Stimulated activated CD4-positive, alpha-beta T cell treated with anti-CD3 and anti-CD28 coated beads, TNF-alpha, amount 100 ng/mL, for 4 hours (primary cell): ENCODE measurements around the gene PHF14.
A peak's percentile ranks its signal among the peaks of the same experiment; 100 is the strongest.
"Not testable (repeated sequence)": the region's sequence is repeated elsewhere in the genome, so short reads cannot be mapped to it uniquely, and the experiment has no call there.

ENCODE experiments used
- DNase-seq, 3 experiments: peaks; one replicate each; pipeline ENCODE4 v3.0.0-alpha.2; 2020; ENCODE audit warnings: low read depth in 3 of 3

PHF14 gene

DNA sequence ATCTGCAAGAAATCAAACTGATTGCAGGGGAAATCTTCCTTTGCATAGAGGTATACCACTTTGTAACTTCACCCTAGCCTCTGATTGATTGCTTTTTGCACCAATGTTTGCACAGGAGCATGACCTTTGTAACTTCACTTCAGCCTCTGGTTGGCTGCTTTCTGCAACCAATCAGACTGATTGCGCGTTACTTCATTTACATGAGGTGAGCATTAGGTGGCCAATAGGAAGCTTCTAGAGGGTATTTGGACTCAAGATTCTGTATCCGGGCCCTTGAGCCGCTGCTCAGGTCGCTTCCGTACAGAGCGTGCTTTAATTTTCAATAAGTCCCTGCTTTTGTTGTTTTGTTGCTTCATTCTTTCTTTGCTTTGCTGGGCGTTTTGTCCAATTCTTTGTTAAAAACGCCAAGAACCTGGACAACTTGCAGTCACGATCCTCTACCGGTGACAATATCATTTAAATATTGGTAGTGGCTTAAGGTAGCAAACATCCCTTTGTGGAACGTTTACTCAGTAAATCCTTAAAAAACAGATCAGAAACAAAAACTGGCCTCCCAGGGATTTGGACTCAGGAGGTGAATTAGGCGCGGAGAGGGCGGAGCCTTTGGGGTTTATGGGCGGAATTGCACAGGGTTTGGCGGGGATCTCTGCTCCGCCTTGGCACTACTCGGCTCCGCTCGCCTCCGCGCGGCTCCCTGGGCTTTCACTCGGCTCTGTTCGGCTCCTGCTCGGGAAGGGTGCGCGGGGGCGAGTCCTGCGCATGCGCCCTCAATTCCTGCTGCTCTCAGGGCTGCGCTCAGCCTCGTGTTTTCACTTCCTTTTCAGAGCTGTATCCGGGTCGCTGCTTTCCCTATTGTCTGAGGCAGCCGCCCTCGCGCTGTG is at the start of gene PHF14:
Gene PHF14 (plus strand): TSS at position 812 of the 881 bp plus-strand sequence. CDS start 452 bp downstream, outside the sequence.
- peak; percentile 87 to 93 (median 92) for DNase-seq

GRCh38 chr7:10924370-10924769 is 49.3 kb upstream of the PHF14 start:
- no peak for DNase-seq

DNA sequence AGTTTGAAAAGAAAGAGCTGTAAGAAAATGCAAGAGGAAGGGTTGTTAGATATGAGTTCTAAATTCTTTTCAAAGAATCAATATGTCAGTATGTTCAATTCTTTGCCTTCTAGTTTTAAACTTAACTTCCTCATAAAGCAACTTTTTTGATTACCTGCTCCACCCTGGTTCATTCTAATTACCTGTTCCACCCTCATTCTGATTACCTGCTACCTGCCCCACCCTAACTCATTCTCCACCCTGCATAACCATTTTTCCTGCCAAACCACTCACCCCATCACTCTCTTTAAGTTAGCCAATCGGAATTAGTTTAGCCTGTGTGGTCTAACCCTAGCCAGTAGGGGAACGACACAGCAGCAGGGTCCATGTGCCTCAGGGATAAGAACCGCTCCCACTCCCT is 45.5 kb upstream of the PHF14 start:
- not testable (repeated sequence) for DNase-seq

DNA sequence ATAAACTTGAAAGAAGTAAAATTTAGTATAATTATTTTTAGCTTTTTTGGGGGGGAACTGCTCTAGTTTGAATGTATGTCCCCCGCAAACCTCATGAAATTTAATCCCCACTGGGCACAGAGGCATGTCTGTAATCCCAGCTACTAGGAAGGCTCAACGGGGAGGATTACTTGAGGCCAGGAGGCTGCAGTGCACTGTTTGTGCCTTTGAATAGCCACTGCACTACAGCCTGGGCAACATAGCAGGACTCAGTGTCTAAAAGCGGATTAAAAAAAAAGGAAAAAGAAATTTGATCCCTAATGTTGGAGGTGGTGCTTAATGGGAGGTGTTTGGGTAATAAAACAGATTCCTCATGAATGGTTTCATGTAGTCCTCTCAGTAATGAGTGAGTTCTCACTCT is 43.1 kb upstream of the PHF14 start:
- no peak for DNase-seq

DNA sequence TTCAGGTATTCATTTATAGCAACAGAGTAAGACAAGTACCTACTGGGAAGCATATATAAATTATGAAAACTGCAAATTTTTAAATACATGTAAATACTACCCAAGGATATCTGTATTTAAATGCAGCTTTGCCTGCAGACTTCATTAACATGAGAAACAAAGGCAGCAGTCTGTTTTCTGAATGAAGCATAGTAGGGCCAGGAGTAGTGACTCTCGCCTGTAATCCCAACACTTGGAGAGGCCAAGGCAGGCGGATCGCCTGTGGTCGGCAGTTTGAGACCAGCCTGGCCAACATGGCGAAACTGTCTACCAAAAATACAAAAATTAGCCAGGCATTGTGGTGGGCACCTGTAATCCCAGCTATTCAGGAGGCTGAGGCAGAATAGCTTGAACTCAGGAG is 42.5 kb upstream of the PHF14 start:
- no peak for DNase-seq

GRCh38 chr7:10934292-10934691 is 39.4 kb upstream of the PHF14 start:
- no peak for DNase-seq

DNA sequence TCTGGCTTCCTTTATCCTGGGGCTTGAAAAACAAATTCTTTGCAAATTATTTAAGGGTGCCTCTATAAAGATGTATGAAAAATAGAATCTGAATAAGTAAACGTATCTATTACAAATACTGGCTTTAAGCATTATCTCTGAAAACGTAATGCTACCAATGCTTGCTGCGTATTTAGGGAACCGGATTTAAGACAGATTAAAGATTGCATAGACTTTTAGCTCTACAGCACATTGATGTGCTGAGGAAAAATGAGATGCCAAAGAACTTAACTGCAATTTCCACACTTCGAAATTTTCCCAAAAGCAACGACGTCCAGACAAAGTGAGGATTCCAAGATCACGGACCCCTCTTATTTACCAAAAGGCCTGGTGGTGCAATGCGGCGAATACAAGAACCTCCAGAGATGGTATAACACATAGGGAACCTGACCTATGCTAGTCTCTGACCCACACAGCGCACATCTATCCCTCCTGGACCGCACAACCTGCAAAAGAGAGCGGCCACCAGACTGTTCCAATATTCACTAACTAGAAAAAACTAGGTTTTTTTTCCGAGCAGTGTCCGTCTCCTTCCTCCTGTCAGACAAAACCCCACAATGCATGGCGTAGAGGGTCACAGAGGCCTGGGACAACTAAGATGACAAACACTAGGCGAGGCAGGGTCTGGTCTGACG is 34.3 kb upstream of the PHF14 start:
- DNase-seq = no peak

DNA sequence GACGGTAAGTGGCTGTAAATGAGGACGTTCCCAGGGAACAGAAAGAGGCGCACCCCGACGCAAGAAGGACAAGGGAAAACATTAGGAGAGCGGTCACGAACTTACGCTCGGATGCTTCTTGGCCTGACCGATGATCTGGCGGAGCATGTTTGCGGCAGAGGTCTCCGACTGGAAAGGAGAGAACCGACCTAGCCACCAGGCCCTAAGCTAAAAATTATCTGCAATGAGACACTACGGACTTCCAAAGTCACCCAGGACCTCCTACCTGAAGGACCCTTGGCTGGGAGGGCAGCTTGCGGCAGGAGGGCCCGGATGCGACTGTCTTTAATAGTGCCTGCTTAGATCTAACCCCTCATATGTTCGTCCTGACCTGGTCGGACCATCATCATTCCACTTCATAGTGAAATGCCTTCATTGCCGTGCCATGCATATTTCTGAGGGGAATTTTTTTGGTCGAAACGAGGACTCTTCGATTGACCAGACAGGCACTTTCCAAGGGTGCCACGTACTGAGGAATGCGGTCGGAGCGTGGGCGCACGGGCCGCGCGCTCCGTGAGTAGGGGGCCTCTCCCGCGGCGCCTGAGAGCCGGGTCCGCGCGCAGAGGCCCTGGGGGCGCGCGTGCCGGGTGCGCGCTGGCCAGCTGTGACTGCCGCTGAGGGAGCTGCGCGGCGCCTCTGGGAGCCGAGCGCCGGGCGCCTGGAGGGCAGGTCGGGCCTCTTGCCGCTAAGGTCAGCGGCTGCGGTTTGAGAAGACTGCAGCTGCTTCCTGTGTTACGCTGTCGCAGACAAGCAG is 33.6 kb upstream of the PHF14 start:
- DNase-seq = peak; percentile 73 to 80 (median 74)

DNA sequence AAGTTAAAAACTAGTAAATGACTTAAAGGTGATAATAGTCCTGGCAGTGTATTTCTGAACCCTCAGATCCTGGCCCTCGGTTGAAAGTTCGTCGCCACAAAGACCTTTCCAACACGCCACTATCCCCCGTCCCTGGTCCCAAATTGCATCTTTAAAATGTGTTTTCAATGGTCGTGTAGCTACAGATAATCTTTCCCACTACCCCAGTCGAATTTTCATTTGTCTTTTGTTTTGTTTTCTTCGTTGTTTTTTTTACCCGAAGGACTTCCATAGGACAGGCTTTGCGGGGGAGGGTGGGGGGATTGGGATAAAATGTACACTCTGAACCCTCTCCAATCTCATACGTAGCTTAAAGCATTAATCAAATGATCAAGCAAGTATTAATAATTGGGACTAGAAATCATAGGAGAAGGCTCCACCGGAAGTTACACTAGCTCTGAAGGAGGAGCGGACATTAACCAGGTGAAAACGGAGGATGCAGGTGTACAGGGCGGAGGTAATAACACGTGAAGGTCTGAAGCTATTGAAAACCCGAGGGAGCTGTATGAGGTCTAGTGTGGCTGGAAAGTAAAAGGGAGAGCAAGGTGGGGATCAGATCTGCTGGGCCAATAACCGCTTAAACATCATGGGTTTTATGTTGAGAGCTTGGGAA is 32.8 kb upstream of the PHF14 start:
- DNase-seq = peak in 1 of 3 experiments; percentile 3

GRCh38 chr7:10950494-10950893 is 23.2 kb upstream of the PHF14 start:
- no peak for DNase-seq

DNA sequence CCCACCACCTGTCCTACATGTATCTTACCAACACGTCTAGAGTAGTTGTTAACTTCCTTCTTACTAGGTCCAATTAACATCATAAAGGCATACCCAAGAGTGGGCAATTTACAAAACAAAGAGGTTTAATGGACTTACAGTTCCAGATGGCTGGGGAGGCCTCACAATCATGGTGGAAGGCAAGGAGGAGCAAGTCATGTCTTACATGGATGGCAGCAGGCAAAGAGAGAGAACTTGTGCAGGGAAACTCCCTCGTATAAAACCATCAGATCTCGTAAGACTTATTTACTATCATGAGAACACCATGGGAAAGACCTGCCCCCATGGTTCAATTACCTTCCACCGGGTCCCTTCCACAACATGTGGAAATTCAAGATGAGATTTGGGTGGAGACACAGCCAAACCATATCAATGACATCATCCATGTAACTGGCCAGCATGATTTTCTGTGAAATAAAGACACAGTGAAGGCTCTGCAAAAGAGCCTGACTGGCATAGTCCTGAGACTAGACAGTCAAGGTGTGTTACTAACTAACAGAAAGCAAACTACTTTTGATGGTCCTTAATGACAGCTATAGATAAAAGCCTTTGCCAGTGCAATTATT is 22.6 kb upstream of the PHF14 start:
- DNase-seq = not testable (repeated sequence)

DNA sequence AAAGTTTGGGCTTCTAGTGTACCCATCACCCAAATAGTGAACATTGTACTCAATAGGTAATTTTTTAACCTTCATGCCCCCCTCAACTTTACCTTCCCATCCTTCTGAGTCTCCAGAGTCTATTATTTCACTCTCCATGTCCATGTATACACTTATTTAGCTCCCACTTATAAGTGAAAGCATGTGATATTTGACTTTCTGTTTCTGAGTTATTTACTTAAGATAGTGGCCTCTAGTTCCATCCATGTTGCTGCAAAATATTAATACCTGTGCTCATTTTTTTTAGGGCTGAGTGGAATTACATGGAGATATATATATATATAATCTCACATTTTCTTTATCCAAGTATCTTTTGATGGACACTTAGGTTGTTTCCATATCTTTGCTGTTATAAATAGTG is 21.1 kb upstream of the PHF14 start:
- no peak for DNase-seq

DNA sequence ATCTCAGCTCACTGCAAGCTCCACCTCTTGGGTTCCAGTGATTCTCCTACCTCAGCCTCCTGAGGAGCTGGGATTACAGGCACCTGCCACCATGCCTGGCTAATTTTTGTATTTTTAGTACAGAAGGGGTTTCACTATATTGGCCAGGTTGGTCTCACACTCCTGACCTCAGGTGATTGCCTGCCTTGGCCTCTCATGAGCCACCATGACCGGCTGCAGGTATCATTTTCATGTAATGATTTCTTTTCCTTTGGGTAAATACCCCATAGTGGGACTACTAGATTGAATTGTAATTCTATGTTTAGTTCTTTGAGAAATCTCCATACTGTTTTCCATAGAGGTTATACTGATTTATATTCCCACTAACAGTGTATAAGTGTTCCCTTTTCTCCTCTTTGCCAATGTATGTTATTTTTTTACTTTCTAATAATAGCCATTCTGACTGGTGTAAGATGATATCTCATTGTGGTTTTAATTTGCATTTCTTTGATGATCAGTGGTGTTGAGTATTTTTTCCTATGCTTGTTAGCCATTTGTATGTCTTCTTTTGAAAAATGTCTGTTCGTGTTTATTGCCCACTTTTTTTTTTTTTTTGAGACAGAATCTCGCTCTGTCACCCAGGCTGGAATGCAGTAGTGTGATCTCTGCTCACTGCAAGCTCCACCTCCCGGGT is 20.5 kb upstream of the PHF14 start:
- not testable (repeated sequence) for DNase-seq

DNA sequence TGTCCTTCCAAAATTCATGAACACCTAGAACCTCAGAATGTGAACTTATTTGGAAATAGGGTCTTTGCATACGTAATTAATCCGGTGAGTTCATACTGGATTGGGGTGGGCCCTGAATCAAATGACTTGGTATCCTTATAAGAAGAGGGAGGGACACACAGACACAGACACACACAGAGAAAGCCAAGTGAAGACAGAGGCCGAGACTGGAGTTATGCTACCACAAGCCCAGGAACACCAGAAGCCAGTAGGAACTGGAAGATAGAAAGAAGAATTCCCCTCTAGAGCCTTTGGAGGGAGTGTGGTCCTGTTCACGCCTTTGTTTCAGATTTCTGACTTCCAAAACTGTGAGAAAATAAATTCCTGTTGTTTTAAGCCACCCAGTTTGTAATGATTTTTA is 17.1 kb upstream of the PHF14 start:
- no peak for DNase-seq

GRCh38 chr7:10960242-10960641 is 13.4 kb upstream of the PHF14 start:
- not testable (repeated sequence) for DNase-seq

DNA sequence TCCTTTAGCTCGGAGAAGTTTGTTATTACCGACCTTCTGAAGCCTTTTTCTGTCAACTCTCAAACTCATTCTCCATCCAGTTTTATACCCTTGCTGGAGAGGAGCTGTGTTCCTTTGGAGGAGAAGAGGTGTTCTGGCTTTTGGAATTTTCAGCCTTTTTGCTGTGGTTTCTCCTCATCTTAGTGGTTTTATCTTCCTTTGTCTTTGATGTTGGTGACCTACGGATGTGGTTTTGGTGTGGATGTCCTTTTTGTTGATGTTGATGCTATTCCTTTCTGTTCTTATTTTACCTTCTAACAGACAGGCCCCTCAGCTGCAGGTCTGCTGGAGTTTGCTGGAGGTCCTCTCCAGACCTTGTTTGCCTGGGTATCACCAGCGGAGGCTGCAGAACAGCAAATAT is 8.7 kb upstream of the PHF14 start:
- not testable (repeated sequence) for DNase-seq

DNA sequence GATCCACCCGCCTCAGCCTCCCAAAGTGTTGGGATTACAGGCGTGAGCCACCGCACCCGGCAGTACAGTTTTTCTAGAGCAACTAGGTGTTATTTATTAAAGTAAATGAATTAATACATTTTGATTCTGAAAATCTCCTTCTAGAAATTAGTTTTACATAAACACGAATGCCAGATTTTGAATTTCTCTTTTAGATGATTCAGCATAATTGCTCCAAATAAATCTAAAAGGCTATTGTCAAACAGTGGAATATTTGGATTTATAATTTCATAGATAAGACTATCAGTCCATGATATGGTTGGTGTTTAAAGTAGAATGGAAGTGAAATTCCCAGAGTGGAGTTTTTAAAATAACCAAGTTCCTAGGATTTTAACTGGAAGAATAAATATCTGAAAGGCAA is 1.5 kb upstream of the PHF14 start:
- no peak for DNase-seq

- no peak for DNase-seq
Measured at GRCh38 chr7:10973942-10974911, 555 bp downstream of the PHF14 start.

DNA sequence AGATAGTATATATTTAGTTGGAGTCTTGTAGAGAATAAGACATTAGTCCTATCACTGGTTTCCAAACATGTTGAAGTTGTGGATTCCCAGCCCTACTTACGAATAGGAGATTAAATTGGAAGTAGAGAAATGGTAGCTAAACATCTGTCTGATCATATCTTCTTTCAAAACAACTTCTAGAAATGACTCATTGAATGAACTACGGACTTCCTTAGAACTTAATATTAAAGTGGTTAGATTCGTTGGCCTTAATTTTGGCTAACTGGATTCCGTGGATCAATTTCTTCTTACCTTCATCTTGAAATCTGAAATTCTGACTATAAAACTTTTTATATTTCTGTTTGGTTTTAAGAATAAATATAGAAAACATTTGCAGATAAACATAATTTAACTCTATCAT is 3.4 kb downstream of the PHF14 start:
- DNase-seq = no peak

GRCh38 chr7:10981317-10981716 is 7.6 kb downstream of the PHF14 start:
- no peak for DNase-seq
